ENCODE results near the gene CDK14. TPM values are rescaled to one million over a fixed set of nuclear protein-coding genes. Genes with fewer than 3 reads are reported as not detected.

The CDK14 gene
- total and polyA plus RNA-seq, 10 of the 15 experiments (the other 5 are each of a cell fraction or from before 2014, with no cell fraction given): 6.5 to 61.3 (median 24.2) TPM

- ATAC-seq: no peak
- Histone ChIP-seq H3K36me3 (ENCODE audit: control insufficient read depth in 2 of 2, insufficient read depth in 2 of 2, low read length in 1 of 2) (no peaks in the 10 kb centered on the region), H2AFZ (ENCODE audit: control insufficient read depth, low read depth, low read length) (no peak overlapping the region), H3K4me1 (ENCODE audit: control insufficient read depth, insufficient read depth, low read length) (peaks cover 11% of the 10 kb centered on the region), H3K4me3 (no peak overlapping the region), H3K27ac (ENCODE audit: control insufficient read depth, insufficient read depth) (no peak overlapping the region), H4K20me1 (ENCODE audit: control insufficient read depth, insufficient read depth) (no peaks in the 10 kb centered on the region), H3K9me3 (replicated peaks; ENCODE audit: control insufficient read depth, insufficient read depth, low read length) (no peaks in the 10 kb centered on the region; the same call in 2 of the 3 replicates), H3K79me2 (ENCODE audit: control insufficient read depth, insufficient read depth, low read length) (no peaks in the 10 kb centered on the region), H3K27me3 (replicated peaks in 1 of 2; ENCODE audit: control insufficient read depth in 2 of 2, insufficient read depth in 2 of 2, low read length in 1 of 2) (no peaks in the 10 kb centered on the region), H3K9ac (ENCODE audit: control insufficient read depth, insufficient read depth, low read length) (no peak overlapping the region), H3K4me2 (ENCODE audit: control insufficient read depth, insufficient read depth) (no peak overlapping the region)
- ChIA-PET CTCF (interaction anchor here (0.9 to 1.9 kb wide), 8 partner anchors 9 to 275 kb away, joined by 3 to 9 read pairs (median 4); no protein-coding TSS in a partner anchor), POLR2A (interaction anchor here (0.5 to 2.1 kb wide), 3 partner anchors 9 to 171 kb away, joined by 3 to 6 read pairs (median 6); no protein-coding TSS in a partner anchor), SMC1A (ENCODE audit: uncharacterized antibody, unreplicated experiment) (interaction anchor here (0.7 to 2.4 kb wide), 8 partner anchors 9 to 407 kb away, joined by 3 to 13 read pairs (median 4); no protein-coding TSS in a partner anchor), RAD21 (ENCODE audit: unreplicated experiment) (no interaction called here)
- in situ Hi-C loops (cut with MboI): no loop called here
- BruUV-seq (replicated peaks): no TSS peak
- FAIRE-seq: no peak
- TF ChIP-seq ZNF274 (IDR thresholded peaks at IDR 0.05; ENCODE audit: insufficient read depth, insufficient read length) (no peak), TCF7 (IDR thresholded peaks at IDR 0.05; ENCODE audit: borderline replicate concordance) (no peak), KDM1A (IDR thresholded peaks at IDR 0.05; ENCODE audit: borderline replicate concordance) (no peak), NFYA (IDR thresholded peaks at IDR 0.05; ENCODE audit: borderline replicate concordance, low read depth, low read length) (no peak), CHD1 (IDR thresholded peaks at IDR 0.05; ENCODE audit: low read depth, low read length) (no peak), E2F8 (IDR thresholded peaks at IDR 0.05; ENCODE audit: low read depth, partially characterized antibody) (no peak), ZNF24 (IDR thresholded peaks at IDR 0.05) (no peak), ESRRA (IDR thresholded peaks at IDR 0.05; ENCODE audit: low read length) (no peak), ASH2L (IDR thresholded peaks at IDR 0.05; ENCODE audit: borderline replicate concordance, low read depth) (no peak), ETV6 (conservative IDR thresholded peaks at IDR 0.05 in 1 of 2, IDR thresholded peaks at IDR 0.05 in 1 of 2; ENCODE audit: borderline replicate concordance in 1 of 2, low read depth in 1 of 2) (no peak), TARDBP (IDR thresholded peaks at IDR 0.05; ENCODE audit: borderline replicate concordance) (no peak), IKZF1 (conservative IDR thresholded peaks at IDR 0.05) (no peak), NFYB (IDR thresholded peaks at IDR 0.05; ENCODE audit: insufficient read depth, low read depth, low read length) (no peak), ZBTB40 (IDR thresholded peaks at IDR 0.05; ENCODE audit: borderline replicate concordance) (no peak), STAT1 (conservative IDR thresholded peaks at IDR 0.05) (no peak), MEF2A (IDR thresholded peaks at IDR 0.05; ENCODE audit: insufficient read depth, low read depth, low read length) (no peak), WRNIP1 (IDR thresholded peaks at IDR 0.05; ENCODE audit: borderline replicate concordance, low read depth, low read length) (no peak)
- DNase-seq (ENCODE audit: low read depth, low spot score): no peak
- intact Hi-C loops (cut with micrococcal nuclease; ENCODE audit: unreplicated experiment): loop anchor here (5.0 kb wide), 1 partner anchor 273 kb away; no protein-coding TSS in a partner anchor
These were observed 163.6 kb downstream of the CDK14 start for GRCh38 chr7:90759710-90760109.

All from GM12878 (cell line).